Pulmonary artery endothelial cell (primary cell): ENCODE measurements around the gene SLCO1A2. TPM values are rescaled to one million over a fixed set of nuclear protein-coding genes. Genes with fewer than 3 reads are reported as not detected.
A peak's percentile ranks its signal among the peaks of the same experiment; 100 is the strongest.

Experiments
- DNase-seq: peaks from one replicate; pipeline ENCODE4 v3.0.0-alpha.2; 2011; ENCODE audit warnings: low read depth, low spot score
- total RNA-seq: library from RNA; depleted of rRNA; stranded (reverse); fragments of >200 nt; gene quantifications from 2 replicates; pipeline ENCODE4 v1.2.3, GENCODE V29; 2014

Gene SLCO1A2
- total RNA-seq, 1 donor from 2014 or later, result not detected

GRCh38 chr12:21330682-21331253 is 3.9 kb downstream of the SLCO1A2 start:
- no peak for DNase-seq

- DNase-seq, result no peak
Measured at GRCh38 chr12:21328578-21328977, 6.1 kb downstream of the SLCO1A2 start.

- no peak for DNase-seq
Measured at GRCh38 chr12:21324551-21324950, 10.2 kb downstream of the SLCO1A2 start.

GRCh38 chr12:21323736-21324135 is 11.0 kb downstream of the SLCO1A2 start:
- no peak for DNase-seq

GRCh38 chr12:21308785-21309184 is 25.9 kb downstream of the SLCO1A2 start:
- DNase-seq, result no peak

- no peak for DNase-seq
Measured at GRCh38 chr12:21305661-21306060, 29.1 kb downstream of the SLCO1A2 start.

GRCh38 chr12:21300632-21301031 is 34.1 kb downstream of the SLCO1A2 start:
- DNase-seq, result no peak

- no peak for DNase-seq
Measured at GRCh38 chr12:21296751-21297406, 37.8 kb downstream of the SLCO1A2 start.

- DNase-seq, result no peak
Measured at GRCh38 chr12:21296348-21296747, 38.4 kb downstream of the SLCO1A2 start.

- no peak for DNase-seq
Measured at GRCh38 chr12:21294176-21294575, 40.5 kb downstream of the SLCO1A2 start.

- no peak for DNase-seq
Measured at GRCh38 chr12:21292111-21292510, 42.6 kb downstream of the SLCO1A2 start.

- DNase-seq, result no peak
Measured at GRCh38 chr12:21289698-21290097, 45.0 kb downstream of the SLCO1A2 start.

GRCh38 chr12:21276826-21277225 is 57.9 kb downstream of the SLCO1A2 start:
- DNase-seq, result peak; percentile 5

- no peak for DNase-seq
Measured at GRCh38 chr12:21265932-21266331, 68.8 kb downstream of the SLCO1A2 start.

- no peak for DNase-seq
Measured at GRCh38 chr12:21264232-21264631, 70.5 kb downstream of the SLCO1A2 start.

GRCh38 chr12:21257172-21257571 is 77.5 kb downstream of the SLCO1A2 start:
- DNase-seq, result no peak

GRCh38 chr12:21252070-21252469 is 82.6 kb downstream of the SLCO1A2 start:
- no peak for DNase-seq

GRCh38 chr12:21248679-21249078 is 86.0 kb downstream of the SLCO1A2 start:
- DNase-seq, result no peak

- no peak for DNase-seq
Measured at GRCh38 chr12:21239866-21240265, 94.9 kb downstream of the SLCO1A2 start.

GRCh38 chr12:21234395-21234794 is 100.3 kb downstream of the SLCO1A2 start:
- DNase-seq, result no peak

GRCh38 chr12:21223930-21224329 is 110.8 kb downstream of the SLCO1A2 start:
- DNase-seq, result no peak

- no peak for DNase-seq
Measured at GRCh38 chr12:21221778-21222177, 112.9 kb downstream of the SLCO1A2 start.

GRCh38 chr12:21221072-21221471 is 113.6 kb downstream of the SLCO1A2 start:
- no peak for DNase-seq
